Mesodermal cell (in vitro differentiated cells): Measurements from ENCODE around the gene MEX3D.

Experiments
- H3K27ac ChIP-seq: 2 replicates; pipeline ENCODE4 v1.7.0; 2013; ENCODE audit warnings: mild to moderate bottlenecking, low read depth, low read length, moderate library complexity; ENCODE audit not compliant: severe bottlenecking
- H3K36me3 ChIP-seq: 2 replicates; pipeline ENCODE4 v1.7.1; 2013; ENCODE audit warnings: mild to moderate bottlenecking, low read length, moderate library complexity; ENCODE audit not compliant: control insufficient read depth, insufficient read depth
- H3K4me1 ChIP-seq: one replicate; pipeline ENCODE4 v1.7.1; 2013; ENCODE audit warnings: mild to moderate bottlenecking, low read length; ENCODE audit not compliant: insufficient read depth, control insufficient read depth, poor library complexity, severe bottlenecking
- H3K4me3 ChIP-seq: 2 replicates; pipeline ENCODE4 v1.7.0; 2013; ENCODE audit warnings: low read length, control low read depth, mild to moderate bottlenecking; ENCODE audit not compliant: insufficient read depth, poor library complexity, severe bottlenecking; ENCODE audit errors: extremely low read depth
- H3K9me3 ChIP-seq: 2 replicates; pipeline ENCODE4 v1.7.1; 2013; ENCODE audit warnings: mild to moderate bottlenecking, low read length, moderate library complexity; ENCODE audit not compliant: control insufficient read depth
- whole genome bisulfite sequencing, 2 experiments: methylation state at CpG; one replicate each; pipeline ENCODE4 v1.1.5; 2013; ENCODE audit warnings: missing lambda C conversion rate in 2 of 2; ENCODE audit not compliant: insufficient coverage in 2 of 2; 5-methylcytosine and 5-hydroxymethylcytosine counted together

Gene MEX3D

DNA sequence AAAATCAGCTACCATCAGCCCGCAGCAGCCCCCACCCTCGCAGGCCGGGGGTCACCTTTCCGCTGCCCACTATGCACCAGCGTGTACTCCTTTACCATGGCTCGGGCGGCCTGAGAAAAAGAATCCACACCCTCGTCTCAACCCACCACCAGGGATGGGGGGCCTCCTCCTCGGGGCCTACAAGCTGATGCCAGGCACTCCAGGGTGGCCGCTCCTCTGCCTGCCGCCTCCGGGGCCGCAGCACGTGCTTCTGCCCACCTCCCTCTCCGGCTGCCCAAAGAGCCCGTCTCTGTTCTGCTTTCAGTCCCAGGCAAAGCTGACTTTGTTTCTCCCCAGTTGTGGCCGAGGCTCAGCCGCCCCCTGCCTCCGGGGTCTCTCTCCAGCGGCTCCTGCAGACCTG, 11.1 kb upstream of the MEX3D start:
- Histone ChIP-seq H3K9me3 (no peaks in the 10 kb centered on the region), H3K4me1 (no peaks in the 10 kb centered on the region), H3K36me3 (peaks cover 77% of the 10 kb centered on the region), H3K4me3 (no peak overlapping the region), H3K27ac (no peak overlapping the region)
- 90 to 97% methylated on average over 14 to 20 of the region's 20 CpGs for WGBS, 2 experiments

- H3K27ac ChIP-seq = no peak overlapping the region
- no peaks in the 10 kb centered on the region for H3K4me1 ChIP-seq
- no peaks in the 10 kb centered on the region for H3K9me3 ChIP-seq
- peaks cover 65% of the 10 kb centered on the region for H3K36me3 ChIP-seq
- WGBS, 2 experiments = 94 to 96% methylated on average over 47 to 48 of the region's 49 CpGs
- no peak overlapping the region for H3K4me3 ChIP-seq
Measured at GRCh38 chr19:1577929-1578618, 9.9 kb upstream of the MEX3D start.

DNA sequence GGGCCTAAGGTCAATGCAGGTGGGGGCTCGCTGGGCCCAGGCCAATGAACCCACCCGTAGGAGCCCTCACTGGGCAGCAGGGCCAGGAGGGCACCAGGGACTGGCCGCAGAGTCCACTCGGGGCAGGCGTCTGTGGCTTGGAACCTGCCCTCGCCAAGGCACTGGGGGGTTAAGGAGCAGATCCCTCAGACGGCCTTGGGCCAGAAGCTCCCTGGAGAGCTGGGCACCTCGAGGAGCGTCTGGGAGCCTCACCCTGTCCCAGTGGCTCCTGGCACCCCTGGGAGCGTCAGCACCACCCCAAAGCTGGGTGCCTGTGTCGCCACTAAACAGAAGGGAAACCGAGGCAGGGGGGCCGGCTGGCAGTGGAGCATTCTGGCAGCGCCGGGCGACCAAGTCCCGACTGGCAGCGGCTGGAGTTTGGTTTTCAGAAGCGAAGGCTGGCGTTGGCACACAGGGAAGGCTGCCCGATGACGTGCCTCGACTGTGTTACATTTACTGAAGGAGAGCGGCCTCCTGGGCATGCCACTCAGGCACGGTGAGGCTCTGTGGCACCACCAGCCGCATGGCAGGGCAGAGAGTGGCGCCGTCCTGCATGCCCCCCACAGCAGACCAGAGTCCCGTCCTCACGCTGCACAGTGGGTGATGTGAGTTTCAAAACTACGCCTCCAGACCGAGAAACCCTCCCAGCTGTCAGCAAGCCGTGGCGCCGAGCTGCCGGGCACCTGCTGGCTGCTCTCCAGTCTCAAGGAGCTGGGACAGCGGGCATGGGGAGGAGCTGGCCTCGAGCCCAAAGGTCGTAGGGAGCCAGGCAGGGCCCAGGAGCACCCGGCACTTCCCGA, 9.2 kb upstream of the MEX3D start:
- Histone ChIP-seq H3K4me1 (no peaks in the 10 kb centered on the region), H3K27ac (no peak overlapping the region), H3K9me3 (no peaks in the 10 kb centered on the region), H3K36me3 (peaks cover 58% of the 10 kb centered on the region), H3K4me3 (no peak overlapping the region)
- 94 to 96% methylated on average over 39 to 41 of the region's 41 CpGs for WGBS, 2 experiments

DNA sequence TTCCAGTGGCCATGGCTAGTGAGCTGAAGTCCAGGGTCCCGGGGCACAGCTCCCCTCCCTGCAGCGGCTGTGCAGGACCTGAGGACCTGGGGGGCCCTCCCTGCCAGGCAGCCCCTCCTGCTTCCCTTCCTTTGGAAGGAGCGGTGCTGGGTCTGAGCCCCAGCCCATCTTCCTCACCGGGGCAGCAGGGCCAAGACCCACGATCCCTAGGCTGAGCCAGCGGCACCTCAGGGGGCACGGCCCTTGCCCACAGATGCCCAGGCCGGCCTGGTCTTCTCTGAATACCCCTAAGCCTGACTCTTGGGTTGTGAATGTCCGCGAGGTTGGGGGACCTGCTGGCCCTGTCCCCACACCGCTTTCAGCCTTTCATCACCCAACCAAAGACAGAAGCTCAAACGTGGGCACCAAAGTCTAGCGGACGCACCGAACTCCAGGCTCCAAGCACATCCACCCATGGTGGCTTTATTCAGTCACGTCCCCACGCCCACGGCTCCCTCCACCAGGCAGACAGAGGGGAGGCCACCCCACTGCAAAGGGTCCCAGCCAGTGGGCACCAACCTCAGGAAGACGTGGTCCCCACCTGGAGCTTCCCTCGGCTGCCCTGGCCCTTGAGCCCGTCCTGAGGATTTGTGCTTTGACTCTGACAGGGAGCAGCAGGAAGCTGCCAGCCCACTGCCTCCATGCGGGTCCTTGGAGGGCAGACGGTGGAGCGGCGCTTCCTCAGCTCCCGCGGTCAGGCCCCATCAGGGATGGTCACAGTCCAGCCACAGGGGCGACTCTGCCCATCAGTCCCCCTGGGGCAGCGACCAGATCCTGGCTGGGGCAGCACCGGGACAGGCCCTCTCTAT, 8.3 kb upstream of the MEX3D start:
- Histone ChIP-seq H3K27ac (no peak overlapping the region), H3K9me3 (no peaks in the 10 kb centered on the region), H3K36me3 (peaks cover 50% of the 10 kb centered on the region), H3K4me3 (no peak overlapping the region), H3K4me1 (no peaks in the 10 kb centered on the region)
- 96 to 97% methylated on average over 28 to 29 of the region's 30 CpGs for WGBS, 2 experiments

DNA sequence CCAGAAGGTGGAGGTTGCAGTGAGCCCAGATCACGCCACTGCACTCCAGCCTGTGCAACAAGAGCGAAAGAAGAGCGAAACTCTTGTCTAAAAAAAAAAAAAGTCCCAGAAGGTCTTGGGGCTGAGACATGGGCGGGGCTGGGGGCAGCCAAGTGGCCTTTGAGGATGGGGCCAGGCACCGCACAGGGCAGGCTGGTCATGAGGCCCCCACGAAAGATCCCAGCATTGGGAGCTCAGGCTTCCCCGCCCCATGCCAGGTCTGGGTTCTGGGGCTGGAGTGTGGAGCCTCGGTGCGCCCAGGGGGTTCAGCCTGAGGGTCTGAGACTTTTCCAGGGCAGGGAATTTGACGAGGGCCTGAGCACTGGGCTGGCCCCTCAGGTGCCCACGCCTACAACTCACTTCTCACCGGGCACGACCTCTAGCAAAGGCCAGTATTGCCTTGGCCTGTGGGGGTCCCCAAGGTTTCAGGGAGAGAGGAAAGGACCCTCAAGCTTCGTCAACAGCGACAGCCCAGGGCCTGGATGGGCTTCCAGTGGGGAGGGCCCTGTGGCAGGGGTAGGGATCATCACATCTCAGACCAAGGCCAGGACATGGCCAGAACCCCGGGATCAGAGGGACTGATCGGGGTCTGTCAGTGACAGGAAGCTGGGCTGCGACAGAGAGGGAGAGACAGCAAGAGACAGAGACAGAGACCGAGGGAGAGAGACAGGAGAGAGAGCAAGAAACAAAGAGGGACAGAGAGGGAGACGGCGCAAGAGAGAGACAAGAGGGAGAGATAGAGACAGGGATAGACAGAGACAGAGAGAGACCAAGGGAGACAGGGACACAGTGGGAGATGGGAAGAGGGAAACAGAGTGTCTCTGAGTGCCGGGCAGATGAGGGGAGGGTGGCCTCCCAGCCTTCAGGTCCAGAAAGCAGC, 7.5 kb upstream of the MEX3D start:
- Histone ChIP-seq H3K9me3 (no peaks in the 10 kb centered on the region), H3K27ac (peak overlapping the region; percentile 41)
- 96 to 97% methylated on average over 22 of the region's 22 CpGs for WGBS, 2 experiments

DNA sequence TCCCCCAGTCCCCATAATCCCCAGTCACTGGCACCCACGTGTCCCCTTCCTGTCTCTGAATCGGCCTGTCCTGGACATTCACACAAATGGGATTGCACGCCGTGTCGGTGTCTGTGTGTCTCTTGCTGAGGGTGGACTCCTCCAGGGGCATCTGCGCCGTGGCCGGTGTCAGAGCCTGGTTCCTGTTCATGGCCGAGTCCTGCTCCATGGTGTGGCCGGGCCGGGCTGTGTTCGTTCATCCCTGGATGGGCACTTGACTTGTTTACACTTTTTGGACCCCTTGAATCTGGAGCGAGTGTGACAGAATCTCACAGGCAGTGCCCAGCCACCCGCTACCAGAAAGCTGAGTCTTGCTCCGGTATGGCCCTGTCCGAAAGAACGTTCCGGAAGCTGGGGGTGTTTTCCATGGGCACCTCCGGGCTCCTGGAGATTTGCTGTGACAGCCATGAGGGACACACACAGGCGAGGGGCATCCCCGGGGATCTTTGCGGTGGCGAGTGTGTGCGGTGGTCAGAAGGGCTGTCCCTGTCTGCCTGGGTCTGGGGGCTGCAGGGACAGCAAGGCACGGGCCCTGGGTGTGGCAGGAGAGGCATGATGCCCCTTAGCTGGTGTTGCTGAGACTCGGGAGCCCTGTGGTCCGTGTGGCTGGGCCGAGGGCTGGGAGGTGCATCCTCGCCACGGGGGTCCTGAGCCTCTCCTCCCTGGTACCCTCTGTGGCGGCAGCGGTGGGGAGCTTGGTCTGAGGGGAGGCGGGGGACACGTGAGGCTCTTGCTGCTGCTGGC, 6.4 kb upstream of the MEX3D start:
- Histone ChIP-seq H3K4me3 (no peak overlapping the region), H3K4me1 (no peaks in the 10 kb centered on the region), H3K9me3 (no peaks in the 10 kb centered on the region), H3K36me3 (peaks cover 31% of the 10 kb centered on the region), H3K27ac (no peak overlapping the region)
- WGBS, 2 experiments = 92 to 94% methylated on average over 27 to 32 of the region's 34 CpGs

More for the DNA sequence above, 7.5 kb upstream of the MEX3D start:
- H3K4me1 ChIP-seq = no peaks in the 10 kb centered on the region
- peaks cover 41% of the 10 kb centered on the region for H3K36me3 ChIP-seq
- H3K4me3 ChIP-seq = no peak overlapping the region

- Histone ChIP-seq H3K9me3 (no peaks in the 10 kb centered on the region), H3K27ac (no peak overlapping the region), H3K36me3 (peaks cover 18% of the 10 kb centered on the region), H3K4me1 (no peaks in the 10 kb centered on the region), H3K4me3 (no peak overlapping the region)
- WGBS, 2 experiments = 87 to 94% methylated on average over 5 to 8 of the region's 9 CpGs
Measured at GRCh38 chr19:1572795-1573194, 4.7 kb upstream of the MEX3D start.

GRCh38 chr19:1571358-1571757, 3.2 kb upstream of the MEX3D start:
- H3K36me3 ChIP-seq = peaks cover 4% of the 10 kb centered on the region
- H3K9me3 ChIP-seq = no peaks in the 10 kb centered on the region
- H3K4me3 ChIP-seq = no peak overlapping the region
- H3K4me1 ChIP-seq = no peaks in the 10 kb centered on the region
- WGBS, 2 experiments = 96 to 97% methylated on average over 11 to 12 of the region's 12 CpGs
- no peak overlapping the region for H3K27ac ChIP-seq

DNA sequence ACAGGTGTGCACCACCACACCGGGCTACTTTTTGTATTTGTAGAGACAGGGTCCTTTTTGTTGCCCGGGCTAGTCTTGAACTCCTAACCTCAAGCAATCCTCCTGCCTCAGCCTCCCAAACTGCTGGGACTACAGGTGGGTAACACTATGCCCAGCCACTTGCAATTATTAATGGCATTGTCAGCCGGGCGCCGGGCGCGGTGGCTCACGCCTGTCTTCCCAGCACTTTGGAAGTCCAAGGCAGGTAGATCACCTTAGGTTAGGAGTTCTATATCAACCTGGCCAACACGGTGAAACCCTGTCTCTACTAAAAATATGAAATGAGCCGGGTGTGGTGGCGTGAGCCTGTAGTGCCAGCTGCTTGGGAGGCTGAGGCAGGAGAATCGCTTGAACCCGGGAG, 2.7 kb upstream of the MEX3D start:
- Histone ChIP-seq H3K36me3 (peaks cover 4% of the 10 kb centered on the region), H3K4me1 (no peaks in the 10 kb centered on the region), H3K4me3 (no peak overlapping the region), H3K27ac (no peak overlapping the region), H3K9me3 (no peaks in the 10 kb centered on the region)
- 86 to 95% methylated on average over 6 to 12 of the region's 13 CpGs for WGBS, 2 experiments
